Measurements from ENCODE around the gene CCRL2. TPM values are rescaled to one million over a fixed set of nuclear protein-coding genes. Genes with fewer than 3 reads are reported as not detected.

CCRL2 gene
- total RNA-seq, 1 donor from 2014 or later = 1.9 TPM

- Mint-ChIP-seq H3K36me3 (ENCODE audit: low read depth) (peaks cover 1% of the 10 kb centered on the region), H3K4me3 (no peak overlapping the region), H3K9me3 (peaks cover 14% of the 10 kb centered on the region), H3K27ac (no peak overlapping the region), H3K27me3 (no peaks in the 10 kb centered on the region), H3K4me1 (peaks cover 2% of the 10 kb centered on the region)
- ChIA-PET POLR2A (no interaction called here), CTCF (no interaction called here)
- ATAC-seq (ENCODE audit: low read depth) (no peak), DNase-seq (no peak)
- intact Hi-C loops (cut with micrococcal nuclease) = no loop called here
- TF ChIP-seq, protein P1, sequence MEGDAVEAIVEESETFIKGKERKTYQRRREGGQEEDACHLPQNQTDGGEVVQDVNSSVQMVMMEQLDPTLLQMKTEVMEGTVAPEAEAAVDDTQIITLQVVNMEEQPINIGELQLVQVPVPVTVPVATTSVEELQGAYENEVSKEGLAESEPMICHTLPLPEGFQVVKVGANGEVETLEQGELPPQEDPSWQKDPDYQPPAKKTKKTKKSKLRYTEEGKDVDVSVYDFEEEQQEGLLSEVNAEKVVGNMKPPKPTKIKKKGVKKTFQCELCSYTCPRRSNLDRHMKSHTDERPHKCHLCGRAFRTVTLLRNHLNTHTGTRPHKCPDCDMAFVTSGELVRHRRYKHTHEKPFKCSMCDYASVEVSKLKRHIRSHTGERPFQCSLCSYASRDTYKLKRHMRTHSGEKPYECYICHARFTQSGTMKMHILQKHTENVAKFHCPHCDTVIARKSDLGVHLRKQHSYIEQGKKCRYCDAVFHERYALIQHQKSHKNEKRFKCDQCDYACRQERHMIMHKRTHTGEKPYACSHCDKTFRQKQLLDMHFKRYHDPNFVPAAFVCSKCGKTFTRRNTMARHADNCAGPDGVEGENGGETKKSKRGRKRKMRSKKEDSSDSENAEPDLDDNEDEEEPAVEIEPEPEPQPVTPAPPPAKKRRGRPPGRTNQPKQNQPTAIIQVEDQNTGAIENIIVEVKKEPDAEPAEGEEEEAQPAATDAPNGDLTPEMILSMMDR (IDR thresholded peaks at IDR 0.05) = no peak
Observed at GRCh38 chr3:46433841-46434240, 26.8 kb downstream of the CCRL2 start.

DNA sequence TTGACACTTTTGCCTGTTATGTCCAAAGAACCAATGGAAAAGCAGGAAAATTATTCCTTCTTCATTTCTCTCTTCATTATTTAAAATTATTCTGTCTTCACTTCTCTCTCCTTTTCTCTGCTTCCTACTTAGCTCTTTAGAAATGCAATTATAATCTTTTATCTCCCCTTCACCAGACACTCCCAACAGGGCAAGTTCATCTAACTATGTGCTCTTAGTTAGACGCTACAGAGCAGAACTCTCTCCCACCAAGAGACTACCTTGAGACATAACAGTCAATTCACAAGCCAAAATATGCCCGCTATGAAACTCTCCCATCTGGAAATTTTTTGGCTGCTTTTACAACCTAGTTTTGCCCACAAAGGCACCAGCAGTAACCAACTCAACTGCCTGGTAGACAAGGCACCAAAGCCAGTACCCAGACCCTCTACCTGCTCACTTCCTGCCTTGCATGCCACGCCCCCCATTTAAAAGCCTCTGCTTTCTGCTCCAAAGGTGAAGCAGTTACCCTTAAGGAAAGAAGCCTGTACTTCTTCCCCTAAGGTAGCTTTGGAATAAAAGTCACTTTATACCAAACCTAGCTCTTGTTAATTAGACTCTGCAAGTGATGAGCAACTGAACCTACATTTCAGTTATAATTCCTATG is 28.1 kb downstream of the CCRL2 start:
- Mint-ChIP-seq H3K4me1 (peaks cover 14% of the 10 kb centered on the region), H3K4me3 (no peak overlapping the region), H3K9me3 (peaks cover 14% of the 10 kb centered on the region), H3K36me3 (ENCODE audit: low read depth) (peaks cover 1% of the 10 kb centered on the region), H3K27ac (no peak overlapping the region), H3K27me3 (no peaks in the 10 kb centered on the region)
- POLR2A ChIA-PET = no interaction called here
- no peak for DNase-seq
- CTCF ChIA-PET = no interaction called here
- intact Hi-C loops (cut with micrococcal nuclease) = no loop called here
- TF ChIP-seq, protein P1 (IDR thresholded peaks at IDR 0.05) = no peak
- no peak for ATAC-seq (ENCODE audit: low read depth)

GRCh38 chr3:46438831-46439230 is 31.8 kb downstream of the CCRL2 start:
- CTCF ChIA-PET = no interaction called here
- H3K9me3 Mint-ChIP-seq = no peaks in the 10 kb centered on the region
- no peak overlapping the region for H3K4me3 Mint-ChIP-seq
- TF ChIP-seq, protein P1 (IDR thresholded peaks at IDR 0.05) = no peak
- intact Hi-C loops (cut with micrococcal nuclease) = no loop called here
- H3K27me3 Mint-ChIP-seq = no peaks in the 10 kb centered on the region
- no peak for ATAC-seq (ENCODE audit: low read depth)
- POLR2A ChIA-PET = interaction anchor here (0.6 kb wide), 1 partner anchor 802 kb away, joined by 4 read pairs; no protein-coding TSS in a partner anchor
- peaks cover 39% of the 10 kb centered on the region for H3K4me1 Mint-ChIP-seq
- H3K27ac Mint-ChIP-seq = no peak overlapping the region
- H3K36me3 Mint-ChIP-seq (ENCODE audit: low read depth) = no peaks in the 10 kb centered on the region
- DNase-seq = no peak

- ChIA-PET POLR2A (no interaction called here), CTCF (no interaction called here)
- TF ChIP-seq, protein P1 (IDR thresholded peaks at IDR 0.05) = no peak
- no peak for DNase-seq
- intact Hi-C loops (cut with micrococcal nuclease) = loop anchor here (2.0 to 5.0 kb wide), 4 partner anchors 58 to 503 kb away; no protein-coding TSS in a partner anchor
- Mint-ChIP-seq H3K4me1 (peaks cover 39% of the 10 kb centered on the region), H3K27me3 (no peaks in the 10 kb centered on the region), H3K36me3 (ENCODE audit: low read depth) (no peaks in the 10 kb centered on the region), H3K4me3 (peak overlapping the region; percentile 17), H3K9me3 (no peaks in the 10 kb centered on the region), H3K27ac (peak overlapping the region; percentile 41)
- peak; percentile 77 for ATAC-seq (ENCODE audit: low read depth)
Observed at GRCh38 chr3:46440531-46441294, 33.7 kb downstream of the CCRL2 start.
